IMR-90 (cell line): ENCODE results near the gene ARHGEF9. TPM values are rescaled to one million over a fixed set of nuclear protein-coding genes. Genes with fewer than 3 reads are reported as not detected.

Experiments used
- ATAC-seq: fragments of 200-7000 bp; cut with Tn5 transposase; 2 replicates; pipeline ENCODE4 v1.9.1; 2020; ENCODE audit warnings: low read depth, mild to moderate bottlenecking, moderate library complexity
- BruUV-seq: library from RNA; stranded (reverse); fragments of 400-500 nt; replicated peaks from 2 replicates; lab custom pipeline; 2021; lab: Mats Ljungman, UMichigan
- CTCF ChIA-PET: fragments of 300-600 bp; formaldehyde crosslinking; extraction: SDS; loops from one replicate; lab custom pipeline; 2021; ENCODE audit warnings: antibody characterized with exemption; lab: Yijun Ruan, JAX
- POLR2A ChIA-PET: fragments of 300-600 bp; sonication (Branson Sonifier 250); formaldehyde crosslinking; loops from one replicate; lab custom pipeline; 2022; ENCODE audit warnings: antibody characterized with exemption; ENCODE audit not compliant: unreplicated experiment; lab: Charles Lee
- DNase-seq: peaks from one replicate; pipeline ENCODE4 v3.0.0; 2013
- H2AFZ ChIP-seq: replicated peaks from 2 replicates; pipeline ENCODE3; 2013; ENCODE audit warnings: low read length, mild to moderate bottlenecking; ENCODE audit not compliant: poor library complexity
- H2AK5ac ChIP-seq: 2 replicates; pipeline ENCODE4 v1.6.1; 2013; ENCODE audit warnings: low read depth, low read length, inconsistent platforms
- H2AK9ac ChIP-seq: replicated peaks from 2 replicates; pipeline ENCODE3; 2013; ENCODE audit warnings: mild to moderate bottlenecking, low read depth, low read length, moderate library complexity; ENCODE audit not compliant: poor library complexity
- H2BK120ac ChIP-seq: 2 replicates; pipeline ENCODE4 v1.6.1; 2013; ENCODE audit warnings: low read depth, low read length, inconsistent platforms
- H2BK15ac ChIP-seq: 3 replicates; pipeline ENCODE4 v1.6.1; 2013; ENCODE audit warnings: low read depth, low read length, inconsistent platforms
- H2BK20ac ChIP-seq: 2 replicates; pipeline ENCODE4 v1.6.1; 2013; ENCODE audit warnings: low read depth, mild to moderate bottlenecking, inconsistent platforms, low read length, moderate library complexity
- H2BK5ac ChIP-seq: 2 replicates; pipeline ENCODE4 v1.6.1; 2013; ENCODE audit warnings: mild to moderate bottlenecking, low read depth, low read length, inconsistent platforms; ENCODE audit not compliant: poor library complexity, severe bottlenecking
- H3K14ac ChIP-seq: replicated peaks from 2 replicates; pipeline ENCODE4 v1.6.1; 2013; ENCODE audit warnings: low read depth, low read length, inconsistent platforms
- H3K18ac ChIP-seq: 2 replicates; pipeline ENCODE4 v1.6.1; 2013; ENCODE audit warnings: low read depth, low read length, control low read depth
- H3K23ac ChIP-seq: 2 replicates; pipeline ENCODE4 v1.6.1; 2013; ENCODE audit warnings: low read depth, low read length, inconsistent platforms
- H3K27ac ChIP-seq: 2 replicates; pipeline ENCODE4 v1.5.1; 2013; ENCODE audit warnings: mild to moderate bottlenecking, control low read depth, low read length; ENCODE audit not compliant: insufficient read depth
- H3K27me3 ChIP-seq: 2 replicates; pipeline ENCODE4 v1.6.1; 2013; ENCODE audit warnings: low read length; ENCODE audit not compliant: control insufficient read depth, insufficient read depth
- H3K36me3 ChIP-seq: 2 replicates; pipeline ENCODE4 v1.6.1; 2013; ENCODE audit warnings: low read length, mixed read lengths; ENCODE audit not compliant: control insufficient read depth, insufficient read depth
- H3K4ac ChIP-seq: 2 replicates; pipeline ENCODE4 v1.6.1; 2013; ENCODE audit warnings: low read depth, low read length, inconsistent platforms
- H3K4me1 ChIP-seq: 2 replicates; pipeline ENCODE4 v1.6.1; 2013; ENCODE audit warnings: low read length, mixed read lengths; ENCODE audit not compliant: control insufficient read depth, insufficient read depth
- H3K4me2 ChIP-seq: 2 replicates; pipeline ENCODE4 v1.6.1; 2013; ENCODE audit warnings: low read depth, mild to moderate bottlenecking, control low read depth, low read length, moderate library complexity
- H3K4me3 ChIP-seq: 2 replicates; pipeline ENCODE4 v1.5.1; 2013; ENCODE audit warnings: low read depth, mild to moderate bottlenecking, control low read depth, low read length, moderate library complexity; ENCODE audit not compliant: insufficient read depth
- H3K56ac ChIP-seq: 2 replicates; pipeline ENCODE4 v1.6.1; 2013; ENCODE audit warnings: low read length, inconsistent platforms; ENCODE audit not compliant: insufficient read depth; ENCODE audit errors: extremely low read depth
- H3K79me1 ChIP-seq, 2 experiments: 2 replicates each; pipeline ENCODE4 v1.6.1; 2013; ENCODE audit warnings: low read length in 2 of 2, inconsistent platforms in 1 of 2, low read depth in 1 of 2
- H3K9ac ChIP-seq: 2 replicates; pipeline ENCODE4 v1.6.1; 2013; ENCODE audit warnings: low read depth, low read length, control low read depth
- H3K9me1 ChIP-seq: 2 replicates; pipeline ENCODE4 v1.6.1; 2013; ENCODE audit warnings: low read length, inconsistent platforms; ENCODE audit not compliant: insufficient read depth
- H3K9me3 ChIP-seq: 2 replicates; pipeline ENCODE4 v1.6.1; 2013; ENCODE audit warnings: low read length; ENCODE audit not compliant: control insufficient read depth, insufficient read depth
- H4K20me1 ChIP-seq: 2 replicates; pipeline ENCODE4 v1.6.1; 2013; ENCODE audit warnings: low read length, inconsistent platforms; ENCODE audit not compliant: insufficient read depth
- H4K5ac ChIP-seq: 2 replicates; pipeline ENCODE4 v1.6.1; 2013; ENCODE audit warnings: mild to moderate bottlenecking, low read depth, low read length, control low read depth
- H4K8ac ChIP-seq, 2 experiments: 2 replicates each; pipeline ENCODE4 v1.6.1; 2013; ENCODE audit warnings: low read depth in 2 of 2, low read length in 2 of 2, control low read depth in 1 of 2, inconsistent platforms in 1 of 2
- H4K91ac ChIP-seq: 2 replicates; pipeline ENCODE4 v1.6.1; 2013; ENCODE audit warnings: low read depth, low read length, inconsistent platforms; ENCODE audit not compliant: insufficient read depth
- BHLHE40 ChIP-seq: fragments of 150-350 bp; IDR thresholded peaks from 2 replicates; pipeline ENCODE4 v1.6.1; 2016; ENCODE audit warnings: mild to moderate bottlenecking, low read depth, low read length
- CEBPB ChIP-seq: IDR thresholded peaks from 2 replicates; pipeline ENCODE4 v1.6.1; 2012; ENCODE audit warnings: low read depth, low read length, improper control_type of control experiment
- CHD1 ChIP-seq: IDR thresholded peaks from 2 replicates; pipeline ENCODE4 v1.6.1; 2012; ENCODE audit warnings: low read depth, low read length, improper control_type of control experiment
- FOS ChIP-seq: fragments of 150-350 bp; IDR thresholded peaks from 2 replicates; pipeline ENCODE4 v1.6.1; 2016; ENCODE audit warnings: low read depth, low read length
- MAFK ChIP-seq: IDR thresholded peaks from 2 replicates; pipeline ENCODE4 v1.6.1; 2012; ENCODE audit warnings: low read depth, low read length, improper control_type of control experiment
- MAZ ChIP-seq: IDR thresholded peaks from 2 replicates; pipeline ENCODE4 v1.6.1; 2012; ENCODE audit warnings: low read depth, mild to moderate bottlenecking, low read length, improper control_type of control experiment, moderate library complexity, borderline replicate concordance
- MXI1 ChIP-seq: IDR thresholded peaks from 2 replicates; pipeline ENCODE4 v1.6.1; 2012; ENCODE audit warnings: low read depth, mild to moderate bottlenecking, low read length, moderate library complexity, borderline replicate concordance
- NFE2L2 ChIP-seq: fragments of 150-350 bp; IDR thresholded peaks from 2 replicates; pipeline ENCODE4 v1.6.1; 2016; ENCODE audit warnings: low read depth, mild to moderate bottlenecking, low read length
- POLR2A ChIP-seq: IDR thresholded peaks from 2 replicates; pipeline ENCODE4 v1.6.1; 2012; ENCODE audit warnings: mild to moderate bottlenecking, low read depth, low read length
- RAD21 ChIP-seq: IDR thresholded peaks from 2 replicates; pipeline ENCODE4 v1.6.1; 2012; ENCODE audit warnings: low read length, improper control_type of control experiment
- RCOR1 ChIP-seq: IDR thresholded peaks from 2 replicates; pipeline ENCODE4 v1.6.1; 2012; ENCODE audit warnings: mild to moderate bottlenecking, low read length, improper control_type of control experiment; ENCODE audit not compliant: insufficient replicate concordance
- RFX5 ChIP-seq: IDR thresholded peaks from 2 replicates; pipeline ENCODE4 v1.8.0; 2012; ENCODE audit warnings: low read depth, mild to moderate bottlenecking, low read length, moderate library complexity
- SMC3 ChIP-seq: fragments of 150-350 bp; IDR thresholded peaks from 2 replicates; pipeline ENCODE4 v1.6.1; 2016; ENCODE audit warnings: low read depth, mild to moderate bottlenecking, antibody characterized with exemption, low read length, moderate library complexity
- WGBS, 2 experiments: methylation state at CpG; one replicate each; pipeline versions ENCODE4 v1.1.5 to v1.1.7; 2013; ENCODE audit warnings: missing lambda C conversion rate in 2 of 2; ENCODE audit not compliant: insufficient read length in 1 of 2; ENCODE audit errors: extremely low coverage in 2 of 2; 5-methylcytosine and 5-hydroxymethylcytosine counted together
- dilution Hi-C: fragments of 300-500 bp; cut with HindIII; formaldehyde crosslinking; loops from one replicate; pipeline ENCODE4 v1.14.3; 2018; ENCODE audit warnings: low sequenced_read_pairs; ENCODE audit not compliant: unreplicated experiment
- in situ Hi-C: fragments of 300-500 bp; cut with MboI; formaldehyde crosslinking; loops from 3 replicates; pipeline ENCODE4 v1.14.3; 2019; ENCODE audit warnings: low sequenced_read_pairs, inconsistent platforms, mixed read lengths
- intact Hi-C: fragments of 100-400 bp; cut with micrococcal nuclease; formaldehyde crosslinking; loops from 2 replicates; pipeline ENCODE4 v1.10.0; 2022
- polyA plus RNA-seq, 3 experiments: library from polyadenylated mRNA; depleted of rRNA; stranded (reverse); fragments of >200 nt; gene quantifications; 2 replicates each; pipeline ENCODE4 v1.2.3, GENCODE V29; 2012; ENCODE audit warnings: low replicate concordance in 1 of 3
- total RNA-seq: library from RNA; depleted of rRNA; stranded (reverse); fragments of >200 nt; gene quantifications from 2 replicates; pipeline ENCODE4 v1.2.3, GENCODE V29; 2012
- TF ChIP-seq, protein P1 (sequence below): fragments of 150-350 bp; IDR thresholded peaks from 2 replicates; pipeline ENCODE4 v1.6.1; 2016; ENCODE audit warnings: low read depth, mild to moderate bottlenecking, low read length, moderate library complexity, borderline replicate concordance
- TF ChIP-seq, protein P2 (sequence below): conservative IDR thresholded peaks from 2 replicates; pipeline ENCODE4 v1.5.1; 2012; ENCODE audit warnings: mild to moderate bottlenecking, low read depth, low read length, improper control_type of control experiment
- TF ChIP-seq, protein P3 (sequence below): fragments of 150-350 bp; IDR thresholded peaks from 2 replicates; pipeline ENCODE4 v1.6.1; 2017; ENCODE audit warnings: mild to moderate bottlenecking, antibody characterized with exemption, low read length, low read depth

ARHGEF9 gene
- total and polyA plus RNA-seq, 2 of the 4 experiments (the other 2 are of a cell fraction), result 7.1 to 11.8 TPM

DNA sequence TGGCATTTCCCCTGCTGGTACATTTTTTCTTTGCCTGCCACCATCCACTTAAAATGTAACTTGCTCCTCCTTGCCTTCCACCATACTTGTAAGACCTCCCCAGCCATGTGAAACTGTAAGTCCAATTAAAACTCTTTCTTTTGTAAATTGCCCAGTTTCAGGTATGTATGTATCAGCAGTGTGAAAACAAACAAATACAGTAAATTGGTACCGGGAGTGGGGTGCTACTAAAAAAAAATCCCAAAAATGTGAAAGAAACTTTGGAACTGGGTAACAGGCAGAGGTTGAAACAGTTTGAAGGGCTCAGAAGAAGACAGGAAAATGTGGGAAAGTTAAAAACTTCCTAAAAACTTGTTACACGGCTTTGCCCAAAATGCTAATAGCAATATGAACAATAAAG is 16.3 kb downstream of the ARHGEF9 start:
- dilution Hi-C loops, result no loop called here
- BruUV-seq, result no TSS peak
- CTCF ChIA-PET, result no interaction called here

More for the DNA sequence above, 16.3 kb downstream of the ARHGEF9 start:
- H4K91ac ChIP-seq, result no peak overlapping the region
- H3K9me3 ChIP-seq, result no peaks in the 10 kb centered on the region
- H2BK20ac ChIP-seq, result no peak overlapping the region
- H3K4me1 ChIP-seq, result no peaks in the 10 kb centered on the region
- H4K5ac ChIP-seq, result no peak overlapping the region
- H3K4me2 ChIP-seq, result no peak overlapping the region
- H2AK9ac ChIP-seq, result no peak overlapping the region
- H3K18ac ChIP-seq, result no peak overlapping the region
- H3K9ac ChIP-seq, result no peak overlapping the region
- POLR2A ChIA-PET, result no interaction called here
- ATAC-seq, result no peak
- WGBS, 2 experiments, result no CpG with 5 or more reads among the region's 2 CpGs
- no peak overlapping the region for H3K27ac ChIP-seq
- H3K56ac ChIP-seq, result no peak overlapping the region
- no peaks in the 10 kb centered on the region for H3K9me1 ChIP-seq
- H2BK15ac ChIP-seq, result no peak overlapping the region
- no peak overlapping the region for H3K4me3 ChIP-seq
- H3K36me3 ChIP-seq, result no peaks in the 10 kb centered on the region
- H2BK120ac ChIP-seq, result no peak overlapping the region
- intact Hi-C loops (no loop called here), in situ Hi-C loops (no loop called here)
- H3K23ac ChIP-seq, result no peak overlapping the region
- H4K8ac ChIP-seq, result no peak overlapping the region
- H3K14ac ChIP-seq, result no peak overlapping the region
- no peak overlapping the region for H2AK5ac ChIP-seq
- no peaks in the 10 kb centered on the region for H4K20me1 ChIP-seq
- no peak overlapping the region for H2BK5ac ChIP-seq
- H3K79me1 ChIP-seq, result no peaks in the 10 kb centered on the region
- H2AFZ ChIP-seq, result no peak overlapping the region
- no peak overlapping the region for H3K4ac ChIP-seq
- DNase-seq, result no peak
- TF ChIP-seq, protein P1, sequence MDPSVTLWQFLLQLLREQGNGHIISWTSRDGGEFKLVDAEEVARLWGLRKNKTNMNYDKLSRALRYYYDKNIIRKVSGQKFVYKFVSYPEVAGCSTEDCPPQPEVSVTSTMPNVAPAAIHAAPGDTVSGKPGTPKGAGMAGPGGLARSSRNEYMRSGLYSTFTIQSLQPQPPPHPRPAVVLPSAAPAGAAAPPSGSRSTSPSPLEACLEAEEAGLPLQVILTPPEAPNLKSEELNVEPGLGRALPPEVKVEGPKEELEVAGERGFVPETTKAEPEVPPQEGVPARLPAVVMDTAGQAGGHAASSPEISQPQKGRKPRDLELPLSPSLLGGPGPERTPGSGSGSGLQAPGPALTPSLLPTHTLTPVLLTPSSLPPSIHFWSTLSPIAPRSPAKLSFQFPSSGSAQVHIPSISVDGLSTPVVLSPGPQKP, result no peak
- TF ChIP-seq MAZ, result no peak
- no peak for TF ChIP-seq NFE2L2
- no peak for TF ChIP-seq RAD21
- TF ChIP-seq CEBPB, result no peak
- TF ChIP-seq POLR2A, result no peak
- TF ChIP-seq, protein P2, sequence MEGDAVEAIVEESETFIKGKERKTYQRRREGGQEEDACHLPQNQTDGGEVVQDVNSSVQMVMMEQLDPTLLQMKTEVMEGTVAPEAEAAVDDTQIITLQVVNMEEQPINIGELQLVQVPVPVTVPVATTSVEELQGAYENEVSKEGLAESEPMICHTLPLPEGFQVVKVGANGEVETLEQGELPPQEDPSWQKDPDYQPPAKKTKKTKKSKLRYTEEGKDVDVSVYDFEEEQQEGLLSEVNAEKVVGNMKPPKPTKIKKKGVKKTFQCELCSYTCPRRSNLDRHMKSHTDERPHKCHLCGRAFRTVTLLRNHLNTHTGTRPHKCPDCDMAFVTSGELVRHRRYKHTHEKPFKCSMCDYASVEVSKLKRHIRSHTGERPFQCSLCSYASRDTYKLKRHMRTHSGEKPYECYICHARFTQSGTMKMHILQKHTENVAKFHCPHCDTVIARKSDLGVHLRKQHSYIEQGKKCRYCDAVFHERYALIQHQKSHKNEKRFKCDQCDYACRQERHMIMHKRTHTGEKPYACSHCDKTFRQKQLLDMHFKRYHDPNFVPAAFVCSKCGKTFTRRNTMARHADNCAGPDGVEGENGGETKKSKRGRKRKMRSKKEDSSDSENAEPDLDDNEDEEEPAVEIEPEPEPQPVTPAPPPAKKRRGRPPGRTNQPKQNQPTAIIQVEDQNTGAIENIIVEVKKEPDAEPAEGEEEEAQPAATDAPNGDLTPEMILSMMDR, result no peak
- no peak for TF ChIP-seq CHD1
- TF ChIP-seq SMC3, result no peak
- TF ChIP-seq RFX5, result no peak
- no peak for TF ChIP-seq FOS
- no peak for TF ChIP-seq BHLHE40
- TF ChIP-seq MAFK, result no peak
- TF ChIP-seq, protein P3, sequence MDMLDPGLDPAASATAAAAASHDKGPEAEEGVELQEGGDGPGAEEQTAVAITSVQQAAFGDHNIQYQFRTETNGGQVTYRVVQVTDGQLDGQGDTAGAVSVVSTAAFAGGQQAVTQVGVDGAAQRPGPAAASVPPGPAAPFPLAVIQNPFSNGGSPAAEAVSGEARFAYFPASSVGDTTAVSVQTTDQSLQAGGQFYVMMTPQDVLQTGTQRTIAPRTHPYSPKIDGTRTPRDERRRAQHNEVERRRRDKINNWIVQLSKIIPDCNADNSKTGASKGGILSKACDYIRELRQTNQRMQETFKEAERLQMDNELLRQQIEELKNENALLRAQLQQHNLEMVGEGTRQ, result no peak
- TF ChIP-seq RCOR1, result no peak
- TF ChIP-seq MXI1, result no peak
- H3K27me3 ChIP-seq, result no peaks in the 10 kb centered on the region
